Endometrial microvascular endothelial cells (primary cell): ENCODE data around the gene ZDHHC11B. TPM values are rescaled to one million over a fixed set of nuclear protein-coding genes. Genes with fewer than 3 reads are reported as not detected.
"Not testable (repeated sequence)": the region's sequence is repeated elsewhere in the genome, so short reads cannot be mapped to it uniquely, and the experiment has no call there.

Experiments used
- in situ Hi-C: cut with HindIII; loops from 2 replicates; pipeline ENCODE4 v1.10.0; 2017; ENCODE audit warnings: low sequenced_read_pairs, low pct_unique_long_range_greater_than_20kb; ENCODE audit errors: inconsistent ontology term
- total RNA-seq: library from RNA; depleted of rRNA; stranded (reverse); fragments of >200 nt; gene quantifications from one replicate; pipeline ENCODE4 v1.2.3, GENCODE V29; 2015; ENCODE audit errors: inconsistent ontology term

ZDHHC11B gene
- total RNA-seq, 1 donor from 2014 or later, result not detected

GRCh38 chr5:758698-759053 lies 25.9 kb downstream of the ZDHHC11B start:
- in situ Hi-C loops, result no loop called here

- in situ Hi-C loops, result no loop called here
Measured at GRCh38 chr5:757931-758697, 26.4 kb downstream of the ZDHHC11B start.

GRCh38 chr5:757346-757930 lies 27.1 kb downstream of the ZDHHC11B start:
- in situ Hi-C loops, result no loop called here

- in situ Hi-C loops, result no loop called here
Measured at GRCh38 chr5:756865-757345, 27.6 kb downstream of the ZDHHC11B start.

DNA sequence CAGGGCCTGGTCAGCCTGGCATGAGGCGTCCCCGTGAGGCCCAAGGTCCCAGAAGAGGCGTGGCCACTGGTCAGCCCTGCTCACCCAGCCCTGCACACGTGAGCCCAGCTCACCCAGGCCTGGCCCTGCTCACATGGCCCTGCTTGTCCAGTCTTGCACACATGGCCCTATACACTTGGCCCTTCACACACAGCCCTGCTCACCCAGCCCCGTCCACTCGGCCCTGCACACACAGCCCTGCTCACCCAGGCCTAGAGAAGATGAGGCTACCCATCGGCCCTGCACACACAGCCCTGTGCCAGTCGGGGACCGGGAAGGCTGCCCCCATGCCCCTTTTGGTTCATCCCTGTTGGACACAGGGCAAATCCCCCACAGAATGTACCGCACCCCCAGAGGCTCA lies 28.4 kb downstream of the ZDHHC11B start:
- in situ Hi-C loops, result no loop called here

GRCh38 chr5:754143-754632 lies 30.3 kb downstream of the ZDHHC11B start:
- in situ Hi-C loops, result not testable (repeated sequence)

- in situ Hi-C loops, result not testable (repeated sequence)
Measured at GRCh38 chr5:753567-754142, 30.9 kb downstream of the ZDHHC11B start.

DNA sequence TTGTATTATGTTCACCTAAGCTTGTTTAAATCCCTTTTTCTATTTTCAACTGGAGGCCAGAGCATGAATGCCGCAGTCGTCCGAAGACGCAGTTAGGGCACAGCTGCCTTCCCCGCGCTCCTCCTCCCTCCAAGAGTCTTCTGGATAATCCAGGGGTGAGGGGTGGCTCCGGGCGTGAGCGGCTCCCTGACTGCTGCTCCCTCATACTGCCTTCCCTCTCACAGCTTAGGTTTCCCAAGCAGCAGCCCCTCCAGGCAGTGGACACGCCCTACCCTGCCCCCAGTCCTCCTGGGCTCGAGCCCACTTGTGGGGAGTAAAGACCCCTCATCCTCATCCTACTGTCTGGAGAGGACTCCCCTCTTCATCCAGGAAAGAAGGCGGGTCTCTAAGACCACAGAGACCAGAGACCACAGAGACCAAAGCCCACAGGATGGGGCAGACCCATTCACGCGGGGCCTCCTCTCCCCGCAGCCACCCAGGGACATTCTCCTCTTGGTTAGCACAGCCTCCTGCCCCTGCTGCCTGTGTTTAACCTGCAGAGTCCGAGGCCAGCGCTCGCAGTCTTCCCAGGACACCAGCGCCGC lies 31.9 kb downstream of the ZDHHC11B start:
- in situ Hi-C loops, result not testable (repeated sequence)

DNA sequence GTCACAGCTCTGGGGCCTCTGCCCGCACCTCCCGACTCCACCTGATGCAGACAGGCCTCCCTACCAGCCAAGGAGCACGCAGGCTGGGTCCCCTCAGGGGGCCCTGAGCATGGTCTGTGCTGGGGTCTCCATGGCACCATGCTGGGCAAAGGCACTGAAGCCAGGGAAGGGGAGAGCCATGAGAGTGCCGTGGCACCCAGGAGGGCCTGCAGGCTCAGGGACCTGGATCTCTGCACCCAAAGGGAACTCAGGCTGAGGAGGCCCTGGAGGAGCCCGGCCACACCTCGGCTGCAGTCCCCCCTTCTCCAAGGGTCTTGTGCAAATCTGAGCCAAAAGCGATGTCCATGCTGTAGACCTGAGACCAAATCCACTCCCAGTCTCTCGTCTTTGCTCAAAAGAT lies 32.5 kb downstream of the ZDHHC11B start:
- in situ Hi-C loops, result not testable (repeated sequence)

DNA sequence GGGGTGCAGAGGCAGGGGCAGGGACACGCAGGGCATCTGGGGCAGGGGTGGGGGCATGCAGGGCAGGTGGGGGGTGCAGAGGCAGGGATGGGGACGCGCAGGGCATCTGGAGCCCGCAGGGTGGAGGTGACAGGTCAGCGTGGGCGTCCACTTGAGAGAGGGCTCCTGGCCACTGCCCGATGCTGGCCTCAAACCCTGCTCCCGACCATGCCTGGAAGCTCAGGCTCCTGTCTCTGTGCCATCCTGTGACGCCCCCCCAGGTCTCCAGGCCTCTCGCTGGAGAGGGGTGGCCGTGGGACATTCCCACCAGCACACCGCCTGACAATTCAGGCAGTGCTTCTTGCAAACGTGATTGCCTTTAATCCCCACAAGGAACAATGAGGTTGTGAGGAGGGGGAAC lies 33.0 kb downstream of the ZDHHC11B start:
- in situ Hi-C loops, result no loop called here

DNA sequence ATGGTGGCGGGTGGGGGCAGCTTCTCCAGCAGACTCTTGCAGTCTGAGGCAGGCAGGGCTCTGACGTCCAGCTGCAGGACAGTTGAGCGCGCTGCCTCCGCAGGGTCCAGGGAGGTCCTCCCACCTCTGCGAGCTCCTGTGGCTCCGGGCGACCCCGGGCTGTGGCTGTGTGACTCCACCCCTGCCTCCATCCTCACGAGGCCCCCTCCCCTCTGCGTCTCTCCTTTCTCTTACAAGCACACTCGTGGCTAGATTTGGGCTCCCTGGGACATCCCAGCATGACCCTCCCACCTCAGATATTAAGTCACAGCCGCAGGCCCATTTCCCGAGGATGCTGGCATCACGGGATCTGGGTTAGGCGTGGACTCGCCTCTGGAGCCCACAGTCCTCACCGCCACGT lies 34.3 kb downstream of the ZDHHC11B start:
- in situ Hi-C loops, result not testable (repeated sequence)

DNA sequence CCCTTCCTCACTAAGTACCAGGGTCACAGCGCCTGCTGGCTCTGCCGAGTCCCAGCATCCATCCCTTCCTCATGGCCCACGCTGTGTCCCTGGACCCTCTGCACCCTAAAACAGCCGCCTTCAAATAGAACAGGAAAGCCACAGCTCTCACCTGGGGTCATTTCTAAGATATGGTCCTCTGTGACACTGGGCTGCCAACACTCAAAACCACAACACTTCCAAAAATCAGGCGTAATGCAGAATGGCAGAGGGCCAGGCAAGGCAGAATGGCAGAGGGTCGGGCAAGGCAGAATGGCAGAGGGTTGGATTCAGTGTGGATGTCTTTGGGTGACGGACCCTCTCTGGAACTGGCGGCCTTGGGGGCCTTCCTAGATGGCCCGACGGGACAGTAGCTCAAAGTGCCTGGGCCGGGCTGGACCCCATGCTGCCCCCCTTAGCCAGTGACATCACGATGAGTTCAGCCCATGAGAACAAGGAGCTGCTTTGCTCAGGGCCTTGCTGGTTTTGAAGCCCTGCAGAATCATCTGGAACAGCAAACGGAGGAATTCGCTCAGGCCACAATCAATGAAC lies 35.3 kb downstream of the ZDHHC11B start:
- in situ Hi-C loops, result no loop called here

- in situ Hi-C loops, result not testable (repeated sequence)
Measured at GRCh38 chr5:748011-748980, 36.2 kb downstream of the ZDHHC11B start.

DNA sequence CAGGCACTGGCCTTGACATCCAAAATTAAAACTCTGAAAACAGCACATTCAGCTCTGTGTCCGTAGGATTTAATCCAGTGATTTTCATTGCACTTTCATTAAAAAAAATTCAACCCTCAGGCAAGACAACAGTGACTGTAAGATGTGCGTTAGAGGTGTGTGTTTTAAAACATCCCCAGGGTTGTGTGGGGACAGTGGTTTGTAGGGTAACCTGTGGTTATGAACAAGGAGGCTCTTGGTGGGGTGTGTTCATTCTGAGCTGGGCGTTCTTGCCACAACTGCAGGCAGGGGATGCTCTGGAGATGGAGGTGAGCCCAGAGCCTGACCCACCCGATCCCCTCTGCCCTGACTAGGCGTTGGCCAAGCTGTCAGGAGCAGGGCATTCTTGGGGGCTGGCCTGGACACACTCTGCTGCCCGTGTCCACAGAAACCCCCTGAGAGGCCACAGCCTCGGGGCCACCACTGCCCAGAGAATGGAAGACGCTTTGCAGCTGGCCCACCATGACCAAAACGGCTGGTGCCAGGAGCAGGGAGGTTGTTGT lies 37.2 kb downstream of the ZDHHC11B start:
- in situ Hi-C loops, result not testable (repeated sequence)

GRCh38 chr5:746258-746761 lies 38.2 kb downstream of the ZDHHC11B start:
- in situ Hi-C loops, result no loop called here

DNA sequence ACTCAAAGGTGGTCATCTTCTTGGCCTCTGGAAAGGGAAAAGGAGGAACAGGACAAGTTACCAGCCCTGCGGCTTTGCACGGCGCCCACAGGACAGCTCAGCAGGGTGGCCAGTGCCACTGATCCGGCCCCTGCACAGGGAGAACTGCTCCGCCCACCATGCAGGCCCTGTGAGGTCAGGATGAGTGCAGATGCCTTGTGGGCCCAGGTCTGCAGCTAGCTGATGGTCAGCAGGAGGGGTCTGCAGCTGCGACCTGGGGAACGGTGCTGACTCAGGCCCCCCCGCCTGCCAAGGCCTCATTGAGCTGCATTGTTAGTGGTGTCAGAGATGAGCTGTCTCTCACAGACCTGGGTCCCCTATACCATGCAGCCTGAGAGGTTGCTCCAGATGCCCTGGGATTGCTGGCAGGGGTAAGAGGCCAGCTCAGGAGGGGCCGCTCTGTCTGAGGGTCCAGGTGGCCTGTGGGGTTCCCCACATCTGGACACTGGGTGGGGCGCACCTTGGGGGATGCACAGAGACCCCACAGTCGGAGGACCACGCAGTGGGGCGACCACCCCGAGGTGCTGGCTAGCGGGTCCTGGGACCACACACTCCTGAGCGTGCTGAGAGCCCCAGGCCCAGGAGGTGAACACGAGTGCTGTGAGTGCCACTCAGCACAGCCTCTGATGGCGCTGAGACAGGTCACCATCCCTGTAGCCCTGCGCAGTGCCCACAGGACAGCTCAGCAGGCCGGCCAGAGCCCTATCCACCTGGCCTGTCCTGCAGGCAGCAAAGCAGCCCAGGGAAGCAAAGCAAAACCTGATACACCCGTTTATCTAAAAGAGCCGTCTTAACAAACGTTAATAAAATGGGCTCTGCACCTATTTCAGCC lies 39.0 kb downstream of the ZDHHC11B start:
- in situ Hi-C loops, result not testable (repeated sequence)
